ENCODE measurements around the gene AFF1.

The AFF1 gene

GRCh38 chr4:86955888-86956451 lies 21.2 kb downstream of the AFF1 start:
- DNase-seq (ENCODE audit: low spot score), result no peak

GRCh38 chr4:86957215-86957614 lies 22.4 kb downstream of the AFF1 start:
- DNase-seq (ENCODE audit: low spot score), result no peak

- no peak for DNase-seq (ENCODE audit: low spot score)
Measured at GRCh38 chr4:86959588-86960500, 25.0 kb downstream of the AFF1 start.

- DNase-seq (ENCODE audit: low spot score), result peak; percentile 48
Measured at GRCh38 chr4:86960557-86960961, 25.7 kb downstream of the AFF1 start.

GRCh38 chr4:86961116-86961515 lies 26.3 kb downstream of the AFF1 start:
- DNase-seq (ENCODE audit: low spot score), result peak; percentile 64

- peak; percentile 95 for DNase-seq (ENCODE audit: low spot score)
Measured at GRCh38 chr4:86961605-86962295, 26.9 kb downstream of the AFF1 start.

GRCh38 chr4:86963697-86964096 lies 28.9 kb downstream of the AFF1 start:
- DNase-seq (ENCODE audit: low spot score), result no peak

- peak; percentile 47 for DNase-seq (ENCODE audit: low spot score)
Measured at GRCh38 chr4:86965019-86965976, 30.5 kb downstream of the AFF1 start.

- no peak for DNase-seq (ENCODE audit: low spot score)
Measured at GRCh38 chr4:86967073-86967472, 32.3 kb downstream of the AFF1 start.

- DNase-seq (ENCODE audit: low spot score), result no peak
Measured at GRCh38 chr4:86967798-86968197, 33.0 kb downstream of the AFF1 start.

- DNase-seq (ENCODE audit: low spot score), result no peak
Measured at GRCh38 chr4:86968547-86968946, 33.7 kb downstream of the AFF1 start.

GRCh38 chr4:86970447-86971354 lies 35.9 kb downstream of the AFF1 start:
- no peak for DNase-seq (ENCODE audit: low spot score)

- DNase-seq (ENCODE audit: low spot score), result no peak
Measured at GRCh38 chr4:86971355-86971683, 36.5 kb downstream of the AFF1 start.

- no peak for DNase-seq (ENCODE audit: low spot score)
Measured at GRCh38 chr4:86972997-86973396, 38.2 kb downstream of the AFF1 start.

GRCh38 chr4:86973668-86974067 lies 38.9 kb downstream of the AFF1 start:
- DNase-seq (ENCODE audit: low spot score), result no peak

GRCh38 chr4:86974551-86974994 lies 39.8 kb downstream of the AFF1 start:
- DNase-seq (ENCODE audit: low spot score), result no peak

GRCh38 chr4:86975927-86976326 lies 41.1 kb downstream of the AFF1 start:
- DNase-seq (ENCODE audit: low spot score), result no peak

GRCh38 chr4:86976801-86977485 lies 42.1 kb downstream of the AFF1 start:
- DNase-seq (ENCODE audit: low spot score), result no peak

GRCh38 chr4:86977621-86978184 lies 42.9 kb downstream of the AFF1 start:
- DNase-seq (ENCODE audit: low spot score), result peak; percentile 35

- peak; percentile 31 for DNase-seq (ENCODE audit: low spot score)
Measured at GRCh38 chr4:86978709-86979108, 43.9 kb downstream of the AFF1 start.

All from NAMALWA (cell line).